ENCODE measurements around the gene EXOC7. TPM values are rescaled to one million over a fixed set of nuclear protein-coding genes. Genes with fewer than 3 reads are reported as not detected.

Gene EXOC7
- total RNA-seq, 1 experiment from 2014 or later, result 117 TPM

- Histone ChIP-seq H3K27me3 (replicated peaks; ENCODE audit: insufficient read depth, low read depth, low read length, poor library complexity) (no peaks in the 10 kb centered on the region), H3K9me3 (ENCODE audit: low read depth, low read length, poor library complexity, severe bottlenecking) (no peaks in the 10 kb centered on the region), H3K4me1 (ENCODE audit: insufficient read depth, low read length, poor library complexity, severe bottlenecking) (no peaks in the 10 kb centered on the region), H3K27ac (ENCODE audit: low read depth, low read length, poor library complexity, severe bottlenecking) (no peak overlapping the region), H3K4me3 (ENCODE audit: low read depth, low read length, poor library complexity, severe bottlenecking) (no peak overlapping the region), H3K36me3 (ENCODE audit: insufficient read depth, low read length, poor library complexity, severe bottlenecking) (peaks cover 44% of the 10 kb centered on the region)
- POLR2A ChIA-PET (ENCODE audit: low non-redundant PET), result no interaction called here
- BruUV-seq (replicated peaks), result no TSS peak
- CTCF ChIA-PET, result no interaction called here
- TF ChIP-seq EZH2 (IDR thresholded peaks at IDR 0.05; ENCODE audit: borderline replicate concordance, low read depth, low read length, poor library complexity, severe bottlenecking) (no peak), CTCF (conservative IDR thresholded peaks at IDR 0.05; ENCODE audit: low read depth, low read length) (no peak)
- intact Hi-C loops (cut with micrococcal nuclease; ENCODE audit: unreplicated experiment), result no loop called here
- DNase-seq (ENCODE audit: low spot score), result no peak
These were observed 10.8 kb downstream of the EXOC7 start for GRCh38 chr17:76092526-76093413.

GRCh38 chr17:76091526-76092286 is 11.9 kb downstream of the EXOC7 start:
- Histone ChIP-seq H3K4me3 (ENCODE audit: low read depth, low read length, poor library complexity, severe bottlenecking) (no peak overlapping the region), H3K27ac (ENCODE audit: low read depth, low read length, poor library complexity, severe bottlenecking) (peak overlapping the region; percentile 2), H3K9me3 (ENCODE audit: low read depth, low read length, poor library complexity, severe bottlenecking) (no peaks in the 10 kb centered on the region), H3K4me1 (ENCODE audit: insufficient read depth, low read length, poor library complexity, severe bottlenecking) (no peaks in the 10 kb centered on the region), H3K36me3 (ENCODE audit: insufficient read depth, low read length, poor library complexity, severe bottlenecking) (peaks cover 37% of the 10 kb centered on the region), H3K27me3 (replicated peaks; ENCODE audit: insufficient read depth, low read depth, low read length, poor library complexity) (no peaks in the 10 kb centered on the region)
- intact Hi-C loops (cut with micrococcal nuclease; ENCODE audit: unreplicated experiment), result no loop called here
- ChIA-PET POLR2A (ENCODE audit: low non-redundant PET) (no interaction called here), CTCF (no interaction called here)
- TF ChIP-seq EZH2 (IDR thresholded peaks at IDR 0.05; ENCODE audit: borderline replicate concordance, low read depth, low read length, poor library complexity, severe bottlenecking) (no peak), CTCF (conservative IDR thresholded peaks at IDR 0.05; ENCODE audit: low read depth, low read length) (no peak)
- DNase-seq (ENCODE audit: low spot score), result no peak
- BruUV-seq (replicated peaks), result no TSS peak

GRCh38 chr17:76090517-76091129 is 13.0 kb downstream of the EXOC7 start:
- Histone ChIP-seq H3K27me3 (replicated peaks; ENCODE audit: insufficient read depth, low read depth, low read length, poor library complexity) (no peaks in the 10 kb centered on the region), H3K4me3 (ENCODE audit: low read depth, low read length, poor library complexity, severe bottlenecking) (no peak overlapping the region), H3K27ac (ENCODE audit: low read depth, low read length, poor library complexity, severe bottlenecking) (no peak overlapping the region), H3K36me3 (ENCODE audit: insufficient read depth, low read length, poor library complexity, severe bottlenecking) (peaks cover 31% of the 10 kb centered on the region), H3K4me1 (ENCODE audit: insufficient read depth, low read length, poor library complexity, severe bottlenecking) (no peaks in the 10 kb centered on the region), H3K9me3 (ENCODE audit: low read depth, low read length, poor library complexity, severe bottlenecking) (no peaks in the 10 kb centered on the region)
- ChIA-PET CTCF (no interaction called here), POLR2A (ENCODE audit: low non-redundant PET) (no interaction called here)
- TF ChIP-seq CTCF (conservative IDR thresholded peaks at IDR 0.05; ENCODE audit: low read depth, low read length) (no peak), EZH2 (IDR thresholded peaks at IDR 0.05; ENCODE audit: borderline replicate concordance, low read depth, low read length, poor library complexity, severe bottlenecking) (no peak)
- no peak for DNase-seq (ENCODE audit: low spot score)
- intact Hi-C loops (cut with micrococcal nuclease; ENCODE audit: unreplicated experiment), result no loop called here
- no TSS peak for BruUV-seq (replicated peaks)

Data from A673 (cell line).